Sigmoid colon (tissue), 7 donors: Measurements from ENCODE around the gene PREB. TPM values are rescaled to one million over a fixed set of nuclear protein-coding genes. Genes with fewer than 3 reads are reported as not detected.

Experiments
- DNase-seq: peaks from one replicate; pipeline ENCODE4 v3.0.0-alpha.2; 2019
- H3K27ac ChIP-seq, 4 donors: fragments of 200-600 bp; sonication (generic); one replicate each; pipeline ENCODE4 v1.5.1; 2016 to 2019; ENCODE audit warnings: mild to moderate bottlenecking in 1 of 4
- H3K27me3 ChIP-seq, 3 donors: fragments of 200-600 bp; sonication (generic); one replicate each; pipeline ENCODE4 v1.5.1; 2019; ENCODE audit warnings: mild to moderate bottlenecking in 1 of 3
- H3K36me3 ChIP-seq, 4 donors: fragments of 200-600 bp; sonication (generic); one replicate each; pipeline ENCODE4 v1.5.1; 2016 to 2019
- H3K4me1 ChIP-seq, 4 donors: fragments of 200-600 bp; sonication (generic); one replicate each; pipeline ENCODE4 v1.5.1; 2017 to 2019
- H3K4me3 ChIP-seq, 4 donors: fragments of 200-600 bp; sonication (generic); one replicate each; pipeline ENCODE4 v1.5.1; 2017 to 2019; ENCODE audit warnings: mild to moderate bottlenecking in 2 of 4, moderate library complexity in 1 of 4
- H3K9me3 ChIP-seq, 4 donors: fragments of 200-600 bp in 3 of 4; sonication (generic) in 3 of 4; one replicate each; pipeline versions ENCODE4 v1.5.1 to v1.6.1; 2013 to 2019
- CTCF ChIP-seq, 4 experiments: fragments of 450-650 bp in 3 of 4; fragments of 200-600 bp in 1 of 4; IDR thresholded peaks; one replicate each; pipeline ENCODE4 v1.5.1; 2016 to 2019; ENCODE audit warnings: antibody characterized with exemption in 4 of 4, mild to moderate bottlenecking in 3 of 4, moderate library complexity in 2 of 4
- EP300 ChIP-seq, 4 donors: sonication (generic); formaldehyde crosslinking; IDR thresholded peaks; one replicate each; pipeline ENCODE4 v1.6.1; 2017; ENCODE audit warnings: antibody characterized with exemption in 4 of 4
- POLR2A ChIP-seq, 2 donors: fragments of 450-650 bp; IDR thresholded peaks; one replicate each; pipeline ENCODE4 v1.6.1; 2016; ENCODE audit warnings: antibody characterized with exemption in 2 of 2, mild to moderate bottlenecking in 2 of 2, moderate library complexity in 2 of 2
- POLR2AphosphoS5 ChIP-seq, 4 donors: sonication (generic); formaldehyde crosslinking; IDR thresholded peaks; one replicate each; pipeline ENCODE4 v1.6.1; 2017; ENCODE audit warnings: antibody characterized with exemption in 4 of 4
- WGBS, 2 donors: extraction: QIAGEN DNeasy Blood & Tissue Kit; methylation state at CpG; one replicate each; pipeline ENCODE4 v1.1.7; 2013; 5-methylcytosine and 5-hydroxymethylcytosine counted together
- intact Hi-C: fragments of 100-400 bp; cut with DNase I; formaldehyde crosslinking; loops from one replicate; pipeline ENCODE4 v1.15.1; 2023
- polyA plus RNA-seq, 3 donors: library from polyadenylated mRNA; stranded (reverse); fragments of 200-250 nt; gene quantifications; one replicate each; pipeline ENCODE4 v1.2.3, GENCODE V29; 2013
- total RNA-seq, 4 donors: library from RNA; depleted of rRNA; stranded (reverse); fragments of >200 nt; gene quantifications; one replicate each; pipeline ENCODE4 v1.1.0, GENCODE V29; 2016
- donor health status: healthy with polysubstance abuse.
- donor health status: Bipolar disorder and iron deficiency.
- donor health status: healthy.

PREB gene
- total and polyA plus RNA-seq, 7 donors = 28.2 to 58.5 (median 49.3) TPM

- peaks cover 0 to 5% (median 0%) of the 10 kb centered on the region in 3 donors for H3K27me3 ChIP-seq
- H3K27ac ChIP-seq = no peak overlapping the region
- H3K4me3 ChIP-seq = no peak overlapping the region
- no peaks in the 10 kb centered on the region for H3K9me3 ChIP-seq
- TF ChIP-seq POLR2A (IDR thresholded peaks at IDR 0.05) (no peak), CTCF (IDR thresholded peaks at IDR 0.05) (no peak), POLR2AphosphoS5 (IDR thresholded peaks at IDR 0.05) (no peak), EP300 (IDR thresholded peaks at IDR 0.05) (no peak)
- intact Hi-C loops = no loop called here
- DNase-seq = no peak
- no peaks in the 10 kb centered on the region for H3K4me1 ChIP-seq
- no peaks in the 10 kb centered on the region for H3K36me3 ChIP-seq
- WGBS, 2 donors = 75 to 84% methylated on average over 9 of the region's 9 CpGs
Observed at GRCh38 chr2:27160191-27160590, 25.8 kb upstream of the PREB start.

- TF ChIP-seq POLR2A (IDR thresholded peaks at IDR 0.05) (no peak), POLR2AphosphoS5 (IDR thresholded peaks at IDR 0.05) (no peak), CTCF (IDR thresholded peaks at IDR 0.05) (no peak), EP300 (IDR thresholded peaks at IDR 0.05) (no peak)
- peaks cover 0 to 5% (median 0%) of the 10 kb centered on the region in 3 donors for H3K27me3 ChIP-seq
- no peaks in the 10 kb centered on the region for H3K9me3 ChIP-seq
- H3K4me3 ChIP-seq = no peak overlapping the region
- DNase-seq = no peak
- no peaks in the 10 kb centered on the region for H3K36me3 ChIP-seq
- WGBS, 2 donors = 84 to 85% methylated on average over 6 of the region's 6 CpGs
- intact Hi-C loops = no loop called here
- no peaks in the 10 kb centered on the region for H3K4me1 ChIP-seq
- H3K27ac ChIP-seq = no peak overlapping the region
Observed at GRCh38 chr2:27159271-27159670, 24.8 kb upstream of the PREB start.

GRCh38 chr2:27158468-27158867 is 24.0 kb upstream of the PREB start:
- TF ChIP-seq CTCF (IDR thresholded peaks at IDR 0.05) (no peak), POLR2A (IDR thresholded peaks at IDR 0.05) (no peak), POLR2AphosphoS5 (IDR thresholded peaks at IDR 0.05) (no peak), EP300 (IDR thresholded peaks at IDR 0.05) (no peak)
- H3K4me1 ChIP-seq = no peaks in the 10 kb centered on the region
- intact Hi-C loops = no loop called here
- no peaks in the 10 kb centered on the region for H3K36me3 ChIP-seq
- 84 to 85% methylated on average over 6 of the region's 6 CpGs for WGBS, 2 donors
- no peak for DNase-seq
- H3K27ac ChIP-seq = no peak overlapping the region
- no peaks in the 10 kb centered on the region for H3K9me3 ChIP-seq
- H3K4me3 ChIP-seq = no peak overlapping the region
- H3K27me3 ChIP-seq = peaks cover 0 to 5% (median 0%) of the 10 kb centered on the region in 3 donors

GRCh38 chr2:27155069-27155520 is 20.7 kb upstream of the PREB start:
- 88 to 89% methylated on average over 9 of the region's 9 CpGs for WGBS, 2 donors
- DNase-seq = no peak
- intact Hi-C loops = no loop called here

More at GRCh38 chr2:27155069-27155520, 20.7 kb upstream of the PREB start:
- Histone ChIP-seq H3K27me3 (peaks cover 0 to under 1% (median 0%) of the 10 kb centered on the region in 3 donors), H3K4me3 (no peak overlapping the region), H3K27ac (no peak overlapping the region), H3K36me3 (no peaks in the 10 kb centered on the region), H3K4me1 (no peaks in the 10 kb centered on the region), H3K9me3 (no peaks in the 10 kb centered on the region)
- TF ChIP-seq EP300 (IDR thresholded peaks at IDR 0.05) (no peak), POLR2AphosphoS5 (IDR thresholded peaks at IDR 0.05) (no peak), CTCF (IDR thresholded peaks at IDR 0.05) (no peak), POLR2A (IDR thresholded peaks at IDR 0.05) (no peak)
